Gastroesophageal sphincter (tissue), 4 donors: Measurements from ENCODE around the gene TNRC6B. TPM values are rescaled to one million over a fixed set of nuclear protein-coding genes. Genes with fewer than 3 reads are reported as not detected.

ENCODE experiments used
- ATAC-seq: fragments of 150-250 bp; one replicate; pipeline ENCODE4 v1.9.1; 2016; ENCODE audit warnings: mild to moderate bottlenecking, moderate library complexity
- H3K27ac ChIP-seq, 4 donors: fragments of 200-600 bp; sonication (generic) in 3 of 4; 1 replicate in 3 of 4; 2 replicates in 1 of 4; pipeline ENCODE4 v1.5.1; 2016 to 2019
- H3K27me3 ChIP-seq: fragments of 200-600 bp; sonication (generic); one replicate; pipeline ENCODE4 v1.5.1; 2019
- H3K36me3 ChIP-seq, 2 donors: fragments of 200-600 bp; sonication (generic); one replicate each; pipeline ENCODE4 v1.5.1; 2019; ENCODE audit warnings: control low read depth in 1 of 2
- H3K4me1 ChIP-seq, 3 donors: fragments of 200-600 bp; sonication (generic); 1 replicate in 2 of 3; 2 replicates in 1 of 3; pipeline ENCODE4 v1.5.1; 2016 to 2019; ENCODE audit warnings: control low read depth in 2 of 3
- H3K4me3 ChIP-seq, 2 donors: fragments of 200-600 bp; sonication (generic); one replicate each; pipeline ENCODE4 v1.5.1; 2019; ENCODE audit warnings: mild to moderate bottlenecking in 1 of 2, moderate library complexity in 1 of 2
- H3K9me3 ChIP-seq, 3 donors: fragments of 200-600 bp; sonication (generic); one replicate each; pipeline ENCODE4 v1.5.1; 2017 to 2019; ENCODE audit warnings: control low read depth in 2 of 3
- EP300 ChIP-seq: sonication (generic); formaldehyde crosslinking; IDR thresholded peaks from one replicate; pipeline ENCODE4 v1.6.1; 2017; ENCODE audit warnings: antibody characterized with exemption, mild to moderate bottlenecking
- POLR2A ChIP-seq, 2 donors: fragments of 450-650 bp; IDR thresholded peaks; one replicate each; pipeline ENCODE4 v1.6.1; 2017; ENCODE audit warnings: antibody characterized with exemption in 2 of 2, mild to moderate bottlenecking in 2 of 2, moderate library complexity in 1 of 2
- POLR2AphosphoS5 ChIP-seq: sonication (generic); formaldehyde crosslinking; IDR thresholded peaks from one replicate; pipeline ENCODE4 v1.6.1; 2017; ENCODE audit warnings: antibody characterized with exemption
- WGBS, 2 donors: methylation state at CpG; one replicate each; pipeline ENCODE4 v1.1.5; 2018; ENCODE audit warnings: low coverage in 1 of 2; 5-methylcytosine and 5-hydroxymethylcytosine counted together
- total RNA-seq, 4 donors: library from RNA; depleted of rRNA; stranded (reverse); fragments of >200 nt; gene quantifications; one replicate each; pipeline ENCODE4 v1.1.0, GENCODE V29; 2016
- TF ChIP-seq, protein P1 (sequence below), 4 experiments: fragments of 200-600 bp in 2 of 4; fragments of 450-650 bp in 2 of 4; sonication (generic) in 1 of 4; IDR thresholded peaks; one replicate each; pipeline ENCODE4 v1.5.1; 2017 to 2019; ENCODE audit warnings: antibody characterized with exemption in 4 of 4, mild to moderate bottlenecking in 2 of 4, moderate library complexity in 2 of 4

Gene TNRC6B
- total RNA-seq, 4 donors from 2014 or later = 32.4 to 71.2 (median 60.7) TPM

DNA sequence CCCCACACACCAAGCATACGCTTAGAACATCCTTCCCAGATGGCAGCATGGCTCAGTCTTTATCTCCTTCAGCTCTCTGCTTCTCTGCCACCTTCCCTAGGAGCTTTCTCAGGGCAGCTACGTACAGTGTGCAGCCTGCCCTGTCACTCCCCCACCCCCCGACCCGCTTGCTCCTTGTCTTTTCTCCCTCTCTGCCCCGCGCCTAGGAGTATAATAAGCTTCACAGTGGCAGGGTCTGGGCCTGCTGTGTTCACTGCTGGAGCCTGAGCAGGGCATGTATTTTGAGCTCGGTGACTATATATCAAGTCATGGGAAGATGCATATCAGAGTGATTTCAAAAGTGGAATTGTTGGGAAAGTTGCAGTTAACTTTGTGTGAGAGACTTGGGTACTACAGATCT lies 112.8 kb downstream of the TNRC6B start:
- Histone ChIP-seq H3K27me3 (no peaks in the 10 kb centered on the region), H3K36me3 (peaks cover 0 to 96% of the 10 kb centered on the region in 2 donors), H3K4me3 (no peak overlapping the region), H3K9me3 (no peaks in the 10 kb centered on the region), H3K27ac (no peak overlapping the region), H3K4me1 (no peaks in the 10 kb centered on the region)
- WGBS, 2 donors = 82 to 90% methylated on average over 3 to 7 of the region's 7 CpGs
- TF ChIP-seq, protein P1, sequence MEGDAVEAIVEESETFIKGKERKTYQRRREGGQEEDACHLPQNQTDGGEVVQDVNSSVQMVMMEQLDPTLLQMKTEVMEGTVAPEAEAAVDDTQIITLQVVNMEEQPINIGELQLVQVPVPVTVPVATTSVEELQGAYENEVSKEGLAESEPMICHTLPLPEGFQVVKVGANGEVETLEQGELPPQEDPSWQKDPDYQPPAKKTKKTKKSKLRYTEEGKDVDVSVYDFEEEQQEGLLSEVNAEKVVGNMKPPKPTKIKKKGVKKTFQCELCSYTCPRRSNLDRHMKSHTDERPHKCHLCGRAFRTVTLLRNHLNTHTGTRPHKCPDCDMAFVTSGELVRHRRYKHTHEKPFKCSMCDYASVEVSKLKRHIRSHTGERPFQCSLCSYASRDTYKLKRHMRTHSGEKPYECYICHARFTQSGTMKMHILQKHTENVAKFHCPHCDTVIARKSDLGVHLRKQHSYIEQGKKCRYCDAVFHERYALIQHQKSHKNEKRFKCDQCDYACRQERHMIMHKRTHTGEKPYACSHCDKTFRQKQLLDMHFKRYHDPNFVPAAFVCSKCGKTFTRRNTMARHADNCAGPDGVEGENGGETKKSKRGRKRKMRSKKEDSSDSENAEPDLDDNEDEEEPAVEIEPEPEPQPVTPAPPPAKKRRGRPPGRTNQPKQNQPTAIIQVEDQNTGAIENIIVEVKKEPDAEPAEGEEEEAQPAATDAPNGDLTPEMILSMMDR (IDR thresholded peaks at IDR 0.05) = no peak
- no peak for TF ChIP-seq POLR2A (IDR thresholded peaks at IDR 0.05)
- TF ChIP-seq POLR2AphosphoS5 = no peak
- TF ChIP-seq EP300 = no peak
- no peak for ATAC-seq

DNA sequence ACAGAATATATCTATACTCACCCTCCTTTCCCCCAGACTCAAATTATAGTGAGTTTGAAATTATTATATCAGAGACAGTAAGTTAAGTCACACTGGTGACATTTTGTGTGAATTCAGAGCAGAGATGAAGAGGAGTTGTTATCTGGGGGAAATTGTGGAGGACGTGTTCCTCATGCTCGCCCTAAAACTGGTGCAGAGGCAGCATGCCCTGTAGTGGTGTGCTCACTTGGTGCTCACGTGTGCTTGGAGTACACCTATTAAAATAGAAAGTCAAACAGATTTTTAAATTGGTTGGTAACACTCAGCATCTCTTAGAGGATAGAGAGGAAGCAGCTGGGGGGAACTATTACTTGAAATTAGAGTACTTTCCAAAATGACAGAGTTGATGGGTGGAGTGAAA lies 117.0 kb downstream of the TNRC6B start:
- Histone ChIP-seq H3K4me3 (no peak overlapping the region), H3K36me3 (peaks cover 0 to 89% of the 10 kb centered on the region in 2 donors), H3K27me3 (no peaks in the 10 kb centered on the region), H3K27ac (no peak overlapping the region), H3K9me3 (no peaks in the 10 kb centered on the region), H3K4me1 (peaks cover 0 to 5% (median 0%) of the 10 kb centered on the region in 3 donors)
- no peak for ATAC-seq
- no peak for TF ChIP-seq POLR2AphosphoS5
- TF ChIP-seq POLR2A (IDR thresholded peaks at IDR 0.05) = no peak
- TF ChIP-seq, protein P1 (IDR thresholded peaks at IDR 0.05) = no peak
- no peak for TF ChIP-seq EP300
- 90 to 91% methylated on average over 3 of the region's 3 CpGs for WGBS, 2 donors

DNA sequence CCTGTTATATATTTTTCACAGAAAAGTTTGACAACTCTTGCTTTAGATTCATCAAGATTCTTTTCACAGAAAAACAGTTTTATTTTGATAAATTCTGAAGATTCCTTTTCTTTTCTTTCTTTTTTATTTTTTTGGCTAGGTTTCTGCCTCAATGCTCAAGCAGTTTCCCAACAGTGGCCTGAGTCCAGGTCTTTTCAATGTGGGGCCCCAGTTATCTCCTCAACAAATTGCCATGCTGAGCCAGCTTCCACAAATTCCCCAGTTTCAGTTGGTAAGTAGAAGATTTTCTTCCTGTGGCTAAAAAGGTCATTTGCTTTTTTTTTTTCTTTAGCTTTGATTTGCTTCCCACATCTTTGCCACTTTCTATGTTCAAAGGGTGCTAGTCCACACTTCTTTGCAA lies 122.6 kb downstream of the TNRC6B start:
- no peak overlapping the region for H3K27ac ChIP-seq
- H3K4me3 ChIP-seq = no peak overlapping the region
- ATAC-seq = no peak
- no peaks in the 10 kb centered on the region for H3K27me3 ChIP-seq
- H3K9me3 ChIP-seq = no peaks in the 10 kb centered on the region
- TF ChIP-seq EP300 (no peak), POLR2AphosphoS5 (no peak), POLR2A (IDR thresholded peaks at IDR 0.05) (no peak)
- TF ChIP-seq, protein P1 (IDR thresholded peaks at IDR 0.05) = no peak
- peaks cover 0 to 12% (median 0%) of the 10 kb centered on the region in 3 donors for H3K4me1 ChIP-seq
- peaks cover 0 to 75% of the 10 kb centered on the region in 2 donors for H3K36me3 ChIP-seq

GRCh38 chr22:40300884-40301672 lies 123.4 kb downstream of the TNRC6B start:
- Histone ChIP-seq H3K9me3 (no peaks in the 10 kb centered on the region), H3K27me3 (no peaks in the 10 kb centered on the region), H3K36me3 (peaks cover 0 to 75% of the 10 kb centered on the region in 2 donors), H3K27ac (no peak overlapping the region), H3K4me3 (no peak overlapping the region), H3K4me1 (peaks cover 0 to 18% (median 0%) of the 10 kb centered on the region in 3 donors)
- WGBS, 2 donors = 80 to 95% methylated on average over 1 to 4 of the region's 11 CpGs
- ATAC-seq = no peak
- TF ChIP-seq, protein P1 (IDR thresholded peaks at IDR 0.05) = no peak
- TF ChIP-seq POLR2A (IDR thresholded peaks at IDR 0.05) (no peak), EP300 (no peak), POLR2AphosphoS5 (no peak)

GRCh38 chr22:40302149-40302548 lies 124.4 kb downstream of the TNRC6B start:
- Histone ChIP-seq H3K4me1 (peaks cover 4 to 29% (median 7%) of the 10 kb centered on the region in 3 donors), H3K27me3 (no peaks in the 10 kb centered on the region), H3K4me3 (no peak overlapping the region), H3K36me3 (peaks cover 0 to 68% of the 10 kb centered on the region in 2 donors), H3K9me3 (no peaks in the 10 kb centered on the region), H3K27ac (no peak overlapping the region)
- no peak for ATAC-seq
- WGBS, 2 donors = 91 to 98% methylated on average over 6 to 7 of the region's 11 CpGs
- TF ChIP-seq EP300 (no peak), POLR2A (IDR thresholded peaks at IDR 0.05) (no peak), POLR2AphosphoS5 (no peak)
- TF ChIP-seq, protein P1 (IDR thresholded peaks at IDR 0.05) = no peak
